Activated T-cell treated with anti-CD3 and anti-CD28 coated beads, Interleukin-2, amount 50 U/mL, for 4 hours (primary cell): ENCODE measurements around the gene BICD2. TPM values are rescaled to one million over a fixed set of nuclear protein-coding genes. Genes with fewer than 3 reads are reported as not detected.

Experiments
- total RNA-seq, 3 donors: library from RNA; stranded (reverse); gene quantifications; one replicate each; pipeline ENCODE4 v1.2.1, GENCODE V29; 2021

The BICD2 gene
- total RNA-seq, 3 donors from 2014 or later: 29.3 to 32.3 (median 30.1) TPM

Other genes with a start within 250 kb of the BICD2 start
- not detected for gene ECM2, start 228.8 kb downstream of the BICD2 start, total RNA-seq
- 10 to 100 TPM; 12.8 to 14.6 (median 14.5) TPM for gene IPPK, start 94.7 kb downstream of the BICD2 start, total RNA-seq
- gene ZNF484, start 113.2 kb upstream of the BICD2 start, total RNA-seq: 1 to 10 TPM; 4.1 to 4.8 (median 4.6) TPM
- gene FGD3, start 182.7 kb upstream of the BICD2 start, total RNA-seq: 10 to 100 TPM; 32.5 to 36.3 (median 32.6) TPM